ENCODE results near the gene CHKA. TPM values are rescaled to one million over a fixed set of nuclear protein-coding genes. Genes with fewer than 3 reads are reported as not detected.

CHKA gene
- polyA plus RNA-seq, 1 donor (not counting 4 experiments of a cell fraction or from before 2014, with no cell fraction given) = 7.1 TPM

DNA sequence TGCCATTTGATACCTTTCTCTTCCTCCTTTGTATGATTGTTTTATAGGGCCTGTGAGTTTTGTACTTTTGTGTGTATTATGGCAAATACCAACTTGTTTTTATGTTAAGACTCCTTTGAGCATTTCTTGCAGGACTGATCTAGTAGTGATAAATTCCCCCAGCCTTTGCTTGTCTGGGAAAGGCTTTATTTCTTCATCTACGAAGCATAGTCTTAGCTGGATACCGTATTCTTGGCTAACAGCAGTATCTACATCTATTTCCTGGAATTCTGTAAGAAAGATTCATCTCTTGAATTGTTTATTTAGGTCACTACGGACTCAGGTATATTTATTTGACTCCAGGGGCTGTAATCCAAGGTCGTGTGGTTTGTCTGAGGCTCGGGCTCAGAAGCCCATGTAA lies 96.7 kb downstream of the CHKA start:
- no peaks in the 10 kb centered on the region for H3K79me2 ChIP-seq (ENCODE audit: control insufficient read depth, insufficient read depth, low read length)
- dilution Hi-C loops (cut with MboI; ENCODE audit: extremely low pct_ligation_motif_present, low sequenced_read_pairs) = no loop called here
- H3K9ac ChIP-seq (ENCODE audit: control insufficient read depth, extremely low read depth, insufficient read depth, low read length) = no peak overlapping the region
- no peaks in the 10 kb centered on the region for H4K20me1 ChIP-seq (ENCODE audit: control insufficient read depth, extremely low read depth, insufficient read depth, low read length)
- no peak overlapping the region for H3K4me3 ChIP-seq (ENCODE audit: control insufficient read depth in 2 of 3, extremely low read depth in 1 of 3, insufficient read depth in 2 of 3, low read depth in 1 of 3, low read length in 3 of 3)
- no peak overlapping the region for H3K27ac ChIP-seq (ENCODE audit: control insufficient read depth, insufficient read depth, low read length)
- no peak for FAIRE-seq
- no peak overlapping the region for H2AFZ ChIP-seq (ENCODE audit: control insufficient read depth, low read length)
- no peak for DNase-seq (ENCODE audit: low read depth, low spot score)
- no peaks in the 10 kb centered on the region for H3K27me3 ChIP-seq (ENCODE audit: control insufficient read depth, extremely low read depth, insufficient read depth, low read length)
- peaks cover 13% of the 10 kb centered on the region for H3K4me1 ChIP-seq (ENCODE audit: control insufficient read depth, extremely low read depth, insufficient read depth, low read length)
- H3K4me2 ChIP-seq (ENCODE audit: control insufficient read depth, extremely low read depth, insufficient read depth, low read depth, low read length) = no peak overlapping the region
- H3K9me1 ChIP-seq (ENCODE audit: control insufficient read depth, extremely low read depth, insufficient read depth, low read length) = no peaks in the 10 kb centered on the region
- no peaks in the 10 kb centered on the region for H3K9me3 ChIP-seq (ENCODE audit: control insufficient read depth, low read depth, low read length)
- no peaks in the 10 kb centered on the region for H3K36me3 ChIP-seq (ENCODE audit: control insufficient read depth in 2 of 2, extremely low read depth in 1 of 2, insufficient read depth in 2 of 2, low read length in 2 of 2)
- no peak for TF ChIP-seq EZH2 (IDR thresholded peaks at IDR 0.05; ENCODE audit: low read length)
- TF ChIP-seq, protein P1, sequence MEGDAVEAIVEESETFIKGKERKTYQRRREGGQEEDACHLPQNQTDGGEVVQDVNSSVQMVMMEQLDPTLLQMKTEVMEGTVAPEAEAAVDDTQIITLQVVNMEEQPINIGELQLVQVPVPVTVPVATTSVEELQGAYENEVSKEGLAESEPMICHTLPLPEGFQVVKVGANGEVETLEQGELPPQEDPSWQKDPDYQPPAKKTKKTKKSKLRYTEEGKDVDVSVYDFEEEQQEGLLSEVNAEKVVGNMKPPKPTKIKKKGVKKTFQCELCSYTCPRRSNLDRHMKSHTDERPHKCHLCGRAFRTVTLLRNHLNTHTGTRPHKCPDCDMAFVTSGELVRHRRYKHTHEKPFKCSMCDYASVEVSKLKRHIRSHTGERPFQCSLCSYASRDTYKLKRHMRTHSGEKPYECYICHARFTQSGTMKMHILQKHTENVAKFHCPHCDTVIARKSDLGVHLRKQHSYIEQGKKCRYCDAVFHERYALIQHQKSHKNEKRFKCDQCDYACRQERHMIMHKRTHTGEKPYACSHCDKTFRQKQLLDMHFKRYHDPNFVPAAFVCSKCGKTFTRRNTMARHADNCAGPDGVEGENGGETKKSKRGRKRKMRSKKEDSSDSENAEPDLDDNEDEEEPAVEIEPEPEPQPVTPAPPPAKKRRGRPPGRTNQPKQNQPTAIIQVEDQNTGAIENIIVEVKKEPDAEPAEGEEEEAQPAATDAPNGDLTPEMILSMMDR (optimal IDR thresholded peaks at IDR 0.05 in 1 of 3, IDR thresholded peaks at IDR 0.05 in 1 of 3, conservative IDR thresholded peaks at IDR 0.05 in 1 of 3; ENCODE audit: extremely low read depth in 1 of 3, insufficient read depth in 2 of 3, low read length in 3 of 3) = no peak

DNA sequence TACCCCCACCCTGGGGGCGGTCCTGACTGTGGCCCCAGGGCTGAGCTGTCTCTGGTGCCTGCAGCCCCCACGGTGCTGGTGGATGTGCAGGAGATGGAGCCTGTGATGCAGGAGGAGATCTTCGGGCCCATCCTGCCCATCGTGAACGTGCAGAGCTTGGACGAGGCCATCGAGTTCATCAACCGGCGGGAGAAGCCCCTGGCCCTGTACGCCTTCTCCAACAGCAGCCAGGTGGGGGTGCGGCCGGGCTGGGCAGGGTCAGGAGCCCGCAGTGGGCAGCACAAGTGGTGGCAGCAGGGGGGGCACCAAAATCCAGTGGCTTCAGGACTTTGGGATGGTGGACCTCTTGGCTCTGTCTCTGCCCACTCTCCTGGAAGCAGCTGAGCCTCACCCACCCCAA lies 98.7 kb downstream of the CHKA start:
- H3K4me1 ChIP-seq (ENCODE audit: control insufficient read depth, extremely low read depth, insufficient read depth, low read length) = no peaks in the 10 kb centered on the region
- no peak for DNase-seq (ENCODE audit: low read depth, low spot score)
- dilution Hi-C loops (cut with MboI; ENCODE audit: extremely low pct_ligation_motif_present, low sequenced_read_pairs) = no loop called here
- no peaks in the 10 kb centered on the region for H4K20me1 ChIP-seq (ENCODE audit: control insufficient read depth, extremely low read depth, insufficient read depth, low read length)
- H3K9ac ChIP-seq (ENCODE audit: control insufficient read depth, extremely low read depth, insufficient read depth, low read length) = no peak overlapping the region
- H3K9me1 ChIP-seq (ENCODE audit: control insufficient read depth, extremely low read depth, insufficient read depth, low read length) = no peaks in the 10 kb centered on the region
- FAIRE-seq = no peak
- no peak overlapping the region for H3K4me2 ChIP-seq (ENCODE audit: control insufficient read depth, extremely low read depth, insufficient read depth, low read depth, low read length)
- no peaks in the 10 kb centered on the region for H3K27me3 ChIP-seq (ENCODE audit: control insufficient read depth, extremely low read depth, insufficient read depth, low read length)
- no peak overlapping the region for H2AFZ ChIP-seq (ENCODE audit: control insufficient read depth, low read length)
- H3K9me3 ChIP-seq (ENCODE audit: control insufficient read depth, low read depth, low read length) = no peaks in the 10 kb centered on the region
- H3K4me3 ChIP-seq (ENCODE audit: control insufficient read depth in 2 of 3, extremely low read depth in 1 of 3, insufficient read depth in 2 of 3, low read depth in 1 of 3, low read length in 3 of 3) = no peak overlapping the region
- TF ChIP-seq EZH2 (IDR thresholded peaks at IDR 0.05; ENCODE audit: low read length) = no peak
- TF ChIP-seq, protein P1 (optimal IDR thresholded peaks at IDR 0.05 in 1 of 3, IDR thresholded peaks at IDR 0.05 in 1 of 3, conservative IDR thresholded peaks at IDR 0.05 in 1 of 3; ENCODE audit: extremely low read depth in 1 of 3, insufficient read depth in 2 of 3, low read length in 3 of 3) = no peak
- no peak overlapping the region for H3K27ac ChIP-seq (ENCODE audit: control insufficient read depth, insufficient read depth, low read length)
- no peaks in the 10 kb centered on the region for H3K36me3 ChIP-seq (ENCODE audit: control insufficient read depth in 2 of 2, extremely low read depth in 1 of 2, insufficient read depth in 2 of 2, low read length in 2 of 2)
- H3K79me2 ChIP-seq (ENCODE audit: control insufficient read depth, insufficient read depth, low read length) = no peaks in the 10 kb centered on the region
